ENCODE measurements around the gene PDCD1LG2.

DNA sequence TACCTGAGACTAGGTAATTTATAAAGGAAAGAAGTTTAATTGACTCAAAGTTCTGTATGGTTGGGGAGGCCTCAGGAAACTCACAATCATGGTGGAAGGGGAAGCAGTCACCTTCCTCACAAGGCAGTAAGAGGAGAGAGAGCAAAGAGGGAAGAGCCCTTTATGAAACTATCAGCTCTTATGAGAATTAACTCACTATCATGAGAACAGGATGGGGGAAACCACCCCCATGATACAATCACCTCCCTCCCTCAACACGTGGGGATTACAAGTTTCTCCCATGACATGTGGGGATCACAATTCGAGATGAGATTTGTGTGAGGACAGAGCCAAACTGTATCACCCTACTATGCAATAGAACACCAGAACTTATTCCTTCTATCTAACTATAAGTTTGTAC, 32.1 kb upstream of the PDCD1LG2 start:
- TF ChIP-seq, protein P1, sequence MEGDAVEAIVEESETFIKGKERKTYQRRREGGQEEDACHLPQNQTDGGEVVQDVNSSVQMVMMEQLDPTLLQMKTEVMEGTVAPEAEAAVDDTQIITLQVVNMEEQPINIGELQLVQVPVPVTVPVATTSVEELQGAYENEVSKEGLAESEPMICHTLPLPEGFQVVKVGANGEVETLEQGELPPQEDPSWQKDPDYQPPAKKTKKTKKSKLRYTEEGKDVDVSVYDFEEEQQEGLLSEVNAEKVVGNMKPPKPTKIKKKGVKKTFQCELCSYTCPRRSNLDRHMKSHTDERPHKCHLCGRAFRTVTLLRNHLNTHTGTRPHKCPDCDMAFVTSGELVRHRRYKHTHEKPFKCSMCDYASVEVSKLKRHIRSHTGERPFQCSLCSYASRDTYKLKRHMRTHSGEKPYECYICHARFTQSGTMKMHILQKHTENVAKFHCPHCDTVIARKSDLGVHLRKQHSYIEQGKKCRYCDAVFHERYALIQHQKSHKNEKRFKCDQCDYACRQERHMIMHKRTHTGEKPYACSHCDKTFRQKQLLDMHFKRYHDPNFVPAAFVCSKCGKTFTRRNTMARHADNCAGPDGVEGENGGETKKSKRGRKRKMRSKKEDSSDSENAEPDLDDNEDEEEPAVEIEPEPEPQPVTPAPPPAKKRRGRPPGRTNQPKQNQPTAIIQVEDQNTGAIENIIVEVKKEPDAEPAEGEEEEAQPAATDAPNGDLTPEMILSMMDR (conservative IDR thresholded peaks at IDR 0.05 in 1 of 2, IDR thresholded peaks at IDR 0.05 in 1 of 2; ENCODE audit: extremely low read depth in 1 of 2, insufficient read depth in 1 of 2, low read depth in 1 of 2, low read length in 2 of 2), result no peak
- TF ChIP-seq EZH2 (IDR thresholded peaks at IDR 0.05; ENCODE audit: borderline replicate concordance, low read length), result no peak
